Fibroblast of mammary gland (primary cell): Measurements from ENCODE around the gene PERM1.

ENCODE experiments used
- DNase-seq: peaks from one replicate; pipeline ENCODE4 v3.0.0-alpha.2; 2010; ENCODE audit warnings: low read depth
- H3K4me3 ChIP-seq: 2 replicates; pipeline ENCODE4 v1.5.1; 2011; ENCODE audit warnings: low read depth, mild to moderate bottlenecking, low read length, moderate library complexity; ENCODE audit not compliant: control insufficient read depth
- TF ChIP-seq, protein P1 (sequence below): conservative IDR thresholded peaks from 2 replicates; pipeline ENCODE4 v1.5.1; 2011; ENCODE audit warnings: low read depth, low read length, inconsistent platforms; ENCODE audit not compliant: control insufficient read depth, insufficient read depth

The PERM1 gene

DNA sequence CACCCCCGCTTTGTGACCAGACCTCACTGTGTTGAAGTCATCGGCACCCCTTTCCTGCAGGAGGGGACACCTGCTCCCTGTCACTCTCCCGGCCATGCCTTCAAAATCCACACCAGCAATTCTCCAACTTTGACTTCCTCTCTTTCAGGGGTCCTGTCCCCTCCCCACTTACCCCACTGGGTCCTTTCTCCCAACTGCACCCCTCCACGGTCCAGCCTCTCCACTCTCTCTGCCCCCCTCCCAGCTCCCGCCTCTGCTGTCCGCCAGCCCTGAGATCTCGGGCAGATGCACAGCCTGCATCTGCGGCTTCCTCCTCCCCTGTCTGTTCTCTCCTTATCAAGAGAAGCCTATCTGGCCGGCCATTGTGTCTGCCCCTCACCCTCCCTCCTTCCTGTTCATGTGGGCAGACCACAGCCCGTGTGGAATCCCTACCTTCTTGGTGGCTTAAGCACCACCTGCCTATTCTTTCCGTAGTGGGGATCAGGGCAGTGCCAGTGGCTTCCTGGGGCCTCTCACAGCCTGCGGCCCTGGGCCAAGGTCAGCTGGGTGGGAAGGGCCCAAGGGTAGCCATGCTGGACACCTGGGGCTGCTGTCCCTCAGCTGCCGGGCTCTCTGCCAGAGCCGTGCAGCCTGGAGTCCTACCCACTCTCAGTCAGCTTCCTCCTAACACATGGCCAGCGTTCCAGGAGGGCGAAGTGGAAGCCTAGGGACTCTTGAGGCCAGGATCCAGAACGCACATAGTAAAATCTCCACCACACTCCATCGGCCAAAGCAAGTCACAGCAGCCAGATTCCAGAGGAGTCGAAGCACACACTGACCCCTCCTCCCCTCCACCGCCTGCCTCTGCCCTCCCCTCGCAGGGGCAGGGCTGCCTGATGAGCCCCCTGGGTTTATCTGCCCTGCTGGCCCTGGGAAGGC, 23.1 kb upstream of the PERM1 start:
- no peak for DNase-seq
- H3K4me3 ChIP-seq, result no peak overlapping the region
- TF ChIP-seq, protein P1, sequence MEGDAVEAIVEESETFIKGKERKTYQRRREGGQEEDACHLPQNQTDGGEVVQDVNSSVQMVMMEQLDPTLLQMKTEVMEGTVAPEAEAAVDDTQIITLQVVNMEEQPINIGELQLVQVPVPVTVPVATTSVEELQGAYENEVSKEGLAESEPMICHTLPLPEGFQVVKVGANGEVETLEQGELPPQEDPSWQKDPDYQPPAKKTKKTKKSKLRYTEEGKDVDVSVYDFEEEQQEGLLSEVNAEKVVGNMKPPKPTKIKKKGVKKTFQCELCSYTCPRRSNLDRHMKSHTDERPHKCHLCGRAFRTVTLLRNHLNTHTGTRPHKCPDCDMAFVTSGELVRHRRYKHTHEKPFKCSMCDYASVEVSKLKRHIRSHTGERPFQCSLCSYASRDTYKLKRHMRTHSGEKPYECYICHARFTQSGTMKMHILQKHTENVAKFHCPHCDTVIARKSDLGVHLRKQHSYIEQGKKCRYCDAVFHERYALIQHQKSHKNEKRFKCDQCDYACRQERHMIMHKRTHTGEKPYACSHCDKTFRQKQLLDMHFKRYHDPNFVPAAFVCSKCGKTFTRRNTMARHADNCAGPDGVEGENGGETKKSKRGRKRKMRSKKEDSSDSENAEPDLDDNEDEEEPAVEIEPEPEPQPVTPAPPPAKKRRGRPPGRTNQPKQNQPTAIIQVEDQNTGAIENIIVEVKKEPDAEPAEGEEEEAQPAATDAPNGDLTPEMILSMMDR, result no peak

- TF ChIP-seq, protein P1, result no peak
- no peak overlapping the region for H3K4me3 ChIP-seq
- DNase-seq, result no peak
These were observed 22.5 kb upstream of the PERM1 start for GRCh38 chr1:1004420-1004779.

DNA sequence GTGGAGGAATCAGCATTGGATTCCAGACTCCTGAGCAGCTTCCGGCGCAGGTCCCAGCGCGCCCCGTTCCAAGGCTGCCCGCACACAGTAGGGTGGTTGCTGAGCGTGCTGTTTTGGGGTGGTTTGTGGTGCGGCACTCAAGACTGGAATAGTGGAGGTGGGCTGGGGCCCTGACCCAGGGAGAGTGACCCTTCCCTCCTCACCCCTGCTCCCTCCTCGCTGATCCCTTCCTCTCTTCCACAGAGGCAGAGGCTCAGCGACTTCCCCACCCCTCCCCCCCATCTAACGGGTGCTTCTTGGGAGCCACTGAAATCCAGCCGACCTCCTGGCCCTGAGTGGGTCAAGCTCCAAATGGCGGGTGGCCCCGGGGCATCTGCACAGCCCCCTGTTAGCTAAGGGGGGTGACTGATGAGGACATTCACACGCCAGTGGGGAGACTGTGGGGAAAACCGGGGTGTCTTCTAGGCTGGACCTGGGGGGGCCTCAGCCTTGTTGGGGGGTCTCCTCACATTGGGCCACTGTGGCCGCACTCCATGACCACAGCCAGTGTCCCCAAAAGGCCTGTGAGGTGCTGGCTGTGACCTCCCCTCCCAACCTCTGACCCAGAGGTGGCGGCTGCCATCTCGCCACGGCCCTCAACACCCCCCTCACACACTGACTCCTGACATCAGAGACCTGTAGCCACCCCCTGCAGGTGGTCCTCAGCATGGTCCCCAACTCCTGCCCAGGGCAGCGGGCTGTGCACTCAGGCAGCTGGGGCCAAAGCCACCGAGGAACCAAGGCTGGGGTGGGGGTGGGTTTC, 21.9 kb upstream of the PERM1 start:
- TF ChIP-seq, protein P1, result no peak
- H3K4me3 ChIP-seq, result no peak overlapping the region
- DNase-seq, result no peak

GRCh38 chr1:1001057-1001783, 19.3 kb upstream of the PERM1 start:
- H3K4me3 ChIP-seq, result no peak overlapping the region
- DNase-seq, result no peak
- TF ChIP-seq, protein P1, result no peak

GRCh38 chr1:1000357-1001056, 18.6 kb upstream of the PERM1 start:
- peak; percentile 82 for DNase-seq
- H3K4me3 ChIP-seq, result peak overlapping the region; percentile 25
- TF ChIP-seq, protein P1, result no peak
